GM12864 (cell line): Measurements from ENCODE around the gene TAS2R10.

Source experiments
- DNase-seq: peaks from one replicate; pipeline ENCODE4 v3.0.0-alpha.2; 2011; ENCODE audit warnings: low read depth
- H3K4me3 ChIP-seq: 2 replicates; pipeline ENCODE4 v1.5.1; 2011; ENCODE audit warnings: mild to moderate bottlenecking, low read depth, low read length, control low read depth
- TF ChIP-seq, protein P1 (sequence below): IDR thresholded peaks from 2 replicates; pipeline ENCODE4 v1.5.1; 2011; ENCODE audit warnings: low read depth, mild to moderate bottlenecking, moderate library complexity, low read length, control low read depth, inconsistent platforms; ENCODE audit errors: missing control alignments

The TAS2R10 gene

DNA sequence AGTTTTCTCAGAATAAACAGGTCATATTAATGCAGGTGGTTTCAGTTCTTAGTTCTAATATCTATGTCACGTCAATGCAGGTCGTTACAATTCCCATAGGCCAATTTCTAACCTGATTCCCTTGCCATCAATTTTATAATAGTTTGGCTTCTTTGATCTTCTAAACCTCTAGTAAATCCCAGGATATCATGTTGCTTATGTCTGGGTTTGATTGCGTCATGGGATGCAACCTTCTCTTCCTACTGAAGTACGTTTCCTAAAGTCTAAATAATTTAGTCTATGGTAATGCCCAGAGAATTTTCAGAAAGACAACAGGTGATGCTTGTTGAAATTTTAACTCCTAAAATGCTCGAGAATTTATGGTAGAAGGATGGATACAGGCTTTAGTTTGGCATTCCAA, 42.9 kb downstream of the TAS2R10 start:
- no peak for DNase-seq
- TF ChIP-seq, protein P1, sequence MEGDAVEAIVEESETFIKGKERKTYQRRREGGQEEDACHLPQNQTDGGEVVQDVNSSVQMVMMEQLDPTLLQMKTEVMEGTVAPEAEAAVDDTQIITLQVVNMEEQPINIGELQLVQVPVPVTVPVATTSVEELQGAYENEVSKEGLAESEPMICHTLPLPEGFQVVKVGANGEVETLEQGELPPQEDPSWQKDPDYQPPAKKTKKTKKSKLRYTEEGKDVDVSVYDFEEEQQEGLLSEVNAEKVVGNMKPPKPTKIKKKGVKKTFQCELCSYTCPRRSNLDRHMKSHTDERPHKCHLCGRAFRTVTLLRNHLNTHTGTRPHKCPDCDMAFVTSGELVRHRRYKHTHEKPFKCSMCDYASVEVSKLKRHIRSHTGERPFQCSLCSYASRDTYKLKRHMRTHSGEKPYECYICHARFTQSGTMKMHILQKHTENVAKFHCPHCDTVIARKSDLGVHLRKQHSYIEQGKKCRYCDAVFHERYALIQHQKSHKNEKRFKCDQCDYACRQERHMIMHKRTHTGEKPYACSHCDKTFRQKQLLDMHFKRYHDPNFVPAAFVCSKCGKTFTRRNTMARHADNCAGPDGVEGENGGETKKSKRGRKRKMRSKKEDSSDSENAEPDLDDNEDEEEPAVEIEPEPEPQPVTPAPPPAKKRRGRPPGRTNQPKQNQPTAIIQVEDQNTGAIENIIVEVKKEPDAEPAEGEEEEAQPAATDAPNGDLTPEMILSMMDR: no peak
- no peak overlapping the region for H3K4me3 ChIP-seq

DNA sequence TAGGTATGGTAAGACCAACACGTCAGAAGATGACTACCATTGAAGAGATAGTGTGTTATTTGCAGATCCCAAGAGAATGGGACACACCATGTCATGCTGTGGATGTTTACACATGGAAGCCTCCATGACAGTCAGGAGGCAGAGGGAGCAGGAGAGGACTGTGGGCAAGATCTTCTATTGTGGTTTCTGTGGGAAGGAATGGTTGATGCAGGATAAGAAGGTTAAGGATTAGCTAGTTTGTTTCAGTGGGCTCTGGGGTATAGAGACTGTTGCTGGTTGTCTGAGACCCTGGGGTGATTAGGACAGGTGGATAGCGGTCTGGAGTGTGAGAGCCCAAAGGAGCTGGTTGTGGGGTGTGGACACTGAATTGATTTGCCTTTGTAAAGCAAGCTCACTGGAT, 47.1 kb downstream of the TAS2R10 start:
- H3K4me3 ChIP-seq: no peak overlapping the region
- no peak for DNase-seq
- TF ChIP-seq, protein P1: no peak
